HCT116 (cell line): ENCODE data around the gene KCNJ14. TPM values are rescaled to one million over a fixed set of nuclear protein-coding genes. Genes with fewer than 3 reads are reported as not detected.

Experiments
- ATAC-seq: fragments of 200-7000 bp; cut with Tn5 transposase; 2 replicates; pipeline ENCODE4 v1.9.1; 2020; ENCODE audit warnings: mild to moderate bottlenecking, moderate library complexity
- BruUV-seq: library from RNA; stranded (reverse); fragments of 400-500 nt; replicated peaks from 2 replicates; lab custom pipeline; 2021; lab: Mats Ljungman, UMichigan
- CTCF ChIA-PET: fragments of 300-600 bp; sonication (Branson Sonifier 250); formaldehyde crosslinking; loops from one replicate; lab custom pipeline; 2021; ENCODE audit warnings: antibody characterized with exemption; lab: Charles Lee
- POLR2A ChIA-PET: fragments of 300-600, 350-600 bp; sonication (Branson Sonifier 250); formaldehyde crosslinking; loops from one replicate; lab custom pipeline; 2021; ENCODE audit warnings: antibody characterized with exemption; lab: Charles Lee
- RAD21 ChIA-PET, 2 experiments: fragments of 300-600 bp; sonication (Branson Sonifier 250); formaldehyde crosslinking; loops; one replicate each; lab custom pipeline; 2023; ENCODE audit warnings: low total read pairs in 2 of 2; ENCODE audit not compliant: uncharacterized antibody in 2 of 2, unreplicated experiment in 2 of 2, low non-redundant PET in 1 of 2; lab: Charles Lee
- DNase-seq: peaks from one replicate; pipeline ENCODE4 v3.0.0-alpha.2; 2010; ENCODE audit warnings: low read depth, low spot score
- H2AFZ ChIP-seq: fragments of 200-600 bp; shearing (Covaris generic), sonication (generic); 2 replicates; pipeline ENCODE4 v1.6.1; 2017; ENCODE audit warnings: low read depth, mixed run types, mixed read lengths, antibody characterized with exemption, low read length; ENCODE audit not compliant: poor library complexity, severe bottlenecking
- H3K27ac ChIP-seq: 2 replicates; pipeline ENCODE4 v1.5.1; 2012; ENCODE audit warnings: low read depth, low read length
- H3K27me3 ChIP-seq: fragments of 200-600 bp; sonication (generic); 2 replicates; pipeline ENCODE4 v1.6.1; 2016; ENCODE audit warnings: mixed run types, low read length, mixed read lengths; ENCODE audit not compliant: insufficient read depth
- H3K36me3 ChIP-seq, 2 experiments: fragments of 200-500 bp in 1 of 2; fragments of 200-600 bp in 1 of 2; sonication (Bioruptor generic) in 1 of 2; sonication (generic) in 1 of 2; 2 replicates each; pipeline versions ENCODE4 v1.5.1 to v1.6.1; 2014 to 2016; ENCODE audit warnings: low read length in 2 of 2, inconsistent platforms in 1 of 2, mixed read lengths in 1 of 2, mixed run types in 1 of 2; ENCODE audit not compliant: insufficient read depth in 2 of 2, control insufficient read depth in 1 of 2
- H3K4me1 ChIP-seq, 2 experiments: fragments of 200-600 bp in 1 of 2; sonication (generic) in 1 of 2; 2 replicates each; pipeline versions ENCODE4 v1.5.1 to v1.6.1; 2012 to 2017; ENCODE audit warnings: low read length in 2 of 2, inconsistent platforms in 1 of 2, mild to moderate bottlenecking in 1 of 2, mixed read lengths in 1 of 2, mixed run types in 1 of 2, moderate library complexity in 1 of 2; ENCODE audit not compliant: insufficient read depth in 2 of 2, control insufficient read depth in 1 of 2
- H3K4me2 ChIP-seq: fragments of 200-600 bp; sonication (generic); 2 replicates; pipeline ENCODE4 v1.6.1; 2017; ENCODE audit warnings: mixed run types, low read length, mixed read lengths
- H3K4me3 ChIP-seq, 2 experiments: fragments of 200-600 bp in 1 of 2; sonication (generic) in 1 of 2; replicated peaks in 1 of 2; 2 replicates each; pipeline ENCODE4 v1.5.1; 2011 to 2016; ENCODE audit warnings: low read length in 2 of 2, control low read depth in 1 of 2, low read depth in 1 of 2, mild to moderate bottlenecking in 1 of 2, mixed read lengths in 1 of 2, mixed run types in 1 of 2
- H3K79me2 ChIP-seq: fragments of 200-600 bp; sonication (generic); 2 replicates; pipeline ENCODE4 v1.6.1; 2017; ENCODE audit warnings: mild to moderate bottlenecking, mixed run types, low read length, moderate library complexity, mixed read lengths; ENCODE audit not compliant: insufficient read depth
- H3K9ac ChIP-seq: fragments of 200-600 bp; sonication (generic); 2 replicates; pipeline ENCODE4 v1.6.1; 2016; ENCODE audit warnings: low read length, mixed read lengths
- H3K9me2 ChIP-seq: fragments of 200-600 bp; sonication (generic), shearing (Covaris generic); 2 replicates; pipeline ENCODE4 v1.6.1; 2017; ENCODE audit warnings: mixed run types, mild to moderate bottlenecking, moderate library complexity; ENCODE audit not compliant: insufficient read depth
- H3K9me3 ChIP-seq, 2 experiments: fragments of 200-500 bp in 1 of 2; fragments of 200-600 bp in 1 of 2; sonication (Bioruptor generic) in 1 of 2; sonication (generic) in 1 of 2; 2 replicates each; pipeline ENCODE4 v1.6.1; 2014 to 2017; ENCODE audit warnings: low read length in 2 of 2, mixed read lengths in 2 of 2, inconsistent platforms in 1 of 2, low read depth in 1 of 2, mild to moderate bottlenecking in 1 of 2, mixed run types in 1 of 2, moderate library complexity in 1 of 2; ENCODE audit not compliant: control insufficient read depth in 1 of 2, insufficient read depth in 1 of 2
- H4K20me1 ChIP-seq: fragments of 200-600 bp; sonication (generic), shearing (Covaris generic); 2 replicates; pipeline ENCODE4 v1.6.1; 2017; ENCODE audit warnings: mixed run types, mild to moderate bottlenecking, moderate library complexity; ENCODE audit not compliant: insufficient read depth
- CBX3 ChIP-seq: IDR thresholded peaks from 2 replicates; pipeline ENCODE4 v1.6.1; 2012; ENCODE audit warnings: low read depth
- CEBPB ChIP-seq: IDR thresholded peaks from 2 replicates; pipeline ENCODE4 v1.6.1; 2012; ENCODE audit warnings: low read depth
- EGR1 ChIP-seq: IDR thresholded peaks from 2 replicates; pipeline ENCODE4 v1.6.1; 2012; ENCODE audit warnings: low read depth
- ELF1 ChIP-seq: IDR thresholded peaks from 2 replicates; pipeline ENCODE4 v1.6.1; 2012; ENCODE audit warnings: low read depth, borderline replicate concordance
- EZH2phosphoT487 ChIP-seq: fragments of 200-600 bp; IDR thresholded peaks from 2 replicates; pipeline ENCODE4 v1.6.1; 2018; ENCODE audit warnings: antibody characterized with exemption, borderline replicate concordance
- FOSL1 ChIP-seq: IDR thresholded peaks from 2 replicates; pipeline ENCODE4 v1.6.1; 2012; ENCODE audit warnings: low read depth
- JUND ChIP-seq: IDR thresholded peaks from 2 replicates; pipeline ENCODE4 v1.6.1; 2012
- POLR2AphosphoS5 ChIP-seq: IDR thresholded peaks from 2 replicates; pipeline ENCODE4 v1.6.1; 2011; ENCODE audit warnings: mild to moderate bottlenecking, low read depth, low read length, moderate library complexity
- SIN3A ChIP-seq: IDR thresholded peaks from 2 replicates; pipeline ENCODE4 v1.6.1; 2012; ENCODE audit warnings: low read depth
- SRF ChIP-seq: IDR thresholded peaks from 2 replicates; pipeline ENCODE4 v1.6.1; 2012; ENCODE audit warnings: low read depth
- TCF7L2 ChIP-seq: IDR thresholded peaks from 2 replicates; pipeline ENCODE4 v1.7.0; 2011; ENCODE audit warnings: borderline replicate concordance, inconsistent platforms; ENCODE audit not compliant: insufficient read depth, insufficient read length; ENCODE audit errors: extremely low read depth
- YY1 ChIP-seq: IDR thresholded peaks from 2 replicates; pipeline ENCODE4 v1.6.1; 2011; ENCODE audit warnings: low read length, low read depth, moderate library complexity, mild to moderate bottlenecking; ENCODE audit not compliant: insufficient replicate concordance; ENCODE audit errors: extremely low read depth
- ZFX ChIP-seq: fragments of 450-650 bp; IDR thresholded peaks from 2 replicates; pipeline ENCODE4 v1.6.1; 2017
- ZNF274 ChIP-seq: fragments of 200-500 bp; sonication (Bioruptor generic); IDR thresholded peaks from 2 replicates; pipeline ENCODE4 v1.6.1; 2014; ENCODE audit warnings: mild to moderate bottlenecking, low read depth, low read length, inconsistent platforms
- intact Hi-C: fragments of 100-400 bp; cut with micrococcal nuclease; formaldehyde crosslinking; loops from 2 replicates; pipeline ENCODE4 v1.10.0; 2022
- total RNA-seq: library from RNA; stranded (reverse); gene quantifications from one replicate; pipeline ENCODE4 v1.2.1, GENCODE V29; 2021; ENCODE audit not compliant: unreplicated experiment
- TF ChIP-seq, protein P1 (sequence below), 3 experiments: fragments of 200-600 bp in 1 of 3; sonication (generic) in 1 of 3; IDR thresholded peaks in 2 of 3; conservative IDR thresholded peaks in 1 of 3; 2 replicates each; pipeline ENCODE4 v1.5.1; 2012 to 2017; ENCODE audit warnings: low read depth in 2 of 3, low read length in 2 of 3, antibody characterized with exemption in 1 of 3, borderline replicate concordance in 1 of 3, control low read depth in 1 of 3, mild to moderate bottlenecking in 1 of 3, mixed read lengths in 1 of 3, mixed run types in 1 of 3, moderate library complexity in 1 of 3; ENCODE audit not compliant: insufficient read depth in 1 of 3
- TF ChIP-seq, protein P2 (sequence below): IDR thresholded peaks from 2 replicates; pipeline ENCODE4 v1.6.1; 2012
- TF ChIP-seq, protein P3 (sequence below): IDR thresholded peaks from 2 replicates; pipeline ENCODE4 v1.6.1; 2012
- TF ChIP-seq, protein P4 (sequence below): IDR thresholded peaks from 2 replicates; pipeline ENCODE4 v1.6.1; 2012; ENCODE audit warnings: low read depth

The KCNJ14 gene
- total RNA-seq, 1 experiment from 2014 or later = 2.5 TPM

DNA sequence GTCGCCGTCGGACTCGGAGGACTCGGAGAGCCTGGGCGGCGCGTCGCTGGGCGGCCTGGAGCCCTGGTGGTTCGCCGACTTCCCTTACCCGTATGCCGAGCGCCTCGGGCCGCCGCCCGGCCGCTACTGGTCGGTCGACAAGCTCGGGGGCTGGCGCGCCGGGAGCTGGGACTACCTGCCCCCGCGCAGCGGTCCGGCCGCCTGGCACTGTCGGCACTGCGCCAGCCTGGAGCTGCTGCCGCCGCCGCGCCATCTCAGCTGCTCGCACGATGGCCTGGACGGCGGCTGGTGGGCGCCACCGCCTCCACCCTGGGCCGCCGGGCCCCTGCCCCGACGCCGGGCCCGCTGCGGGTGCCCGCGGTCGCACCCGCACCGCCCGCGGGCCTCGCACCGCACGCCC, 12.1 kb upstream of the KCNJ14 start:
- ChIA-PET POLR2A (no interaction called here), RAD21 (no interaction called here), CTCF (no interaction called here)
- H3K9ac ChIP-seq = no peak overlapping the region
- no peak overlapping the region for H2AFZ ChIP-seq
- no TSS peak for BruUV-seq
- peaks cover 8 to 20% of the 10 kb centered on the region in 2 experiments for H3K4me1 ChIP-seq
- TF ChIP-seq, protein P1, sequence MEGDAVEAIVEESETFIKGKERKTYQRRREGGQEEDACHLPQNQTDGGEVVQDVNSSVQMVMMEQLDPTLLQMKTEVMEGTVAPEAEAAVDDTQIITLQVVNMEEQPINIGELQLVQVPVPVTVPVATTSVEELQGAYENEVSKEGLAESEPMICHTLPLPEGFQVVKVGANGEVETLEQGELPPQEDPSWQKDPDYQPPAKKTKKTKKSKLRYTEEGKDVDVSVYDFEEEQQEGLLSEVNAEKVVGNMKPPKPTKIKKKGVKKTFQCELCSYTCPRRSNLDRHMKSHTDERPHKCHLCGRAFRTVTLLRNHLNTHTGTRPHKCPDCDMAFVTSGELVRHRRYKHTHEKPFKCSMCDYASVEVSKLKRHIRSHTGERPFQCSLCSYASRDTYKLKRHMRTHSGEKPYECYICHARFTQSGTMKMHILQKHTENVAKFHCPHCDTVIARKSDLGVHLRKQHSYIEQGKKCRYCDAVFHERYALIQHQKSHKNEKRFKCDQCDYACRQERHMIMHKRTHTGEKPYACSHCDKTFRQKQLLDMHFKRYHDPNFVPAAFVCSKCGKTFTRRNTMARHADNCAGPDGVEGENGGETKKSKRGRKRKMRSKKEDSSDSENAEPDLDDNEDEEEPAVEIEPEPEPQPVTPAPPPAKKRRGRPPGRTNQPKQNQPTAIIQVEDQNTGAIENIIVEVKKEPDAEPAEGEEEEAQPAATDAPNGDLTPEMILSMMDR (IDR thresholded peaks at IDR 0.05 in 2 of 3, conservative IDR thresholded peaks at IDR 0.05 in 1 of 3; ENCODE audit: borderline replicate concordance in 1 of 3, insufficient read depth in 1 of 3, low read depth in 2 of 3, low read length in 2 of 3) = no peak
- TF ChIP-seq, protein P2, sequence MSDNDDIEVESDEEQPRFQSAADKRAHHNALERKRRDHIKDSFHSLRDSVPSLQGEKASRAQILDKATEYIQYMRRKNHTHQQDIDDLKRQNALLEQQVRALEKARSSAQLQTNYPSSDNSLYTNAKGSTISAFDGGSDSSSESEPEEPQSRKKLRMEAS = no peak
- TF ChIP-seq EZH2phosphoT487 = no peak
- TF ChIP-seq SRF = no peak
- no peak for TF ChIP-seq ZNF274
- TF ChIP-seq CBX3 = no peak
- TF ChIP-seq JUND = no peak
- TF ChIP-seq EGR1 = no peak
- TF ChIP-seq SIN3A = no peak
- TF ChIP-seq TCF7L2 = no peak
- TF ChIP-seq, protein P3, sequence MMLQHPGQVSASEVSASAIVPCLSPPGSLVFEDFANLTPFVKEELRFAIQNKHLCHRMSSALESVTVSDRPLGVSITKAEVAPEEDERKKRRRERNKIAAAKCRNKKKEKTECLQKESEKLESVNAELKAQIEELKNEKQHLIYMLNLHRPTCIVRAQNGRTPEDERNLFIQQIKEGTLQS = no peak
- no peak for TF ChIP-seq FOSL1
- TF ChIP-seq CEBPB = no peak
- no peak for TF ChIP-seq ZFX
- TF ChIP-seq ELF1 = no peak
- TF ChIP-seq POLR2AphosphoS5 = no peak
- TF ChIP-seq YY1 = no peak
- TF ChIP-seq, protein P4, sequence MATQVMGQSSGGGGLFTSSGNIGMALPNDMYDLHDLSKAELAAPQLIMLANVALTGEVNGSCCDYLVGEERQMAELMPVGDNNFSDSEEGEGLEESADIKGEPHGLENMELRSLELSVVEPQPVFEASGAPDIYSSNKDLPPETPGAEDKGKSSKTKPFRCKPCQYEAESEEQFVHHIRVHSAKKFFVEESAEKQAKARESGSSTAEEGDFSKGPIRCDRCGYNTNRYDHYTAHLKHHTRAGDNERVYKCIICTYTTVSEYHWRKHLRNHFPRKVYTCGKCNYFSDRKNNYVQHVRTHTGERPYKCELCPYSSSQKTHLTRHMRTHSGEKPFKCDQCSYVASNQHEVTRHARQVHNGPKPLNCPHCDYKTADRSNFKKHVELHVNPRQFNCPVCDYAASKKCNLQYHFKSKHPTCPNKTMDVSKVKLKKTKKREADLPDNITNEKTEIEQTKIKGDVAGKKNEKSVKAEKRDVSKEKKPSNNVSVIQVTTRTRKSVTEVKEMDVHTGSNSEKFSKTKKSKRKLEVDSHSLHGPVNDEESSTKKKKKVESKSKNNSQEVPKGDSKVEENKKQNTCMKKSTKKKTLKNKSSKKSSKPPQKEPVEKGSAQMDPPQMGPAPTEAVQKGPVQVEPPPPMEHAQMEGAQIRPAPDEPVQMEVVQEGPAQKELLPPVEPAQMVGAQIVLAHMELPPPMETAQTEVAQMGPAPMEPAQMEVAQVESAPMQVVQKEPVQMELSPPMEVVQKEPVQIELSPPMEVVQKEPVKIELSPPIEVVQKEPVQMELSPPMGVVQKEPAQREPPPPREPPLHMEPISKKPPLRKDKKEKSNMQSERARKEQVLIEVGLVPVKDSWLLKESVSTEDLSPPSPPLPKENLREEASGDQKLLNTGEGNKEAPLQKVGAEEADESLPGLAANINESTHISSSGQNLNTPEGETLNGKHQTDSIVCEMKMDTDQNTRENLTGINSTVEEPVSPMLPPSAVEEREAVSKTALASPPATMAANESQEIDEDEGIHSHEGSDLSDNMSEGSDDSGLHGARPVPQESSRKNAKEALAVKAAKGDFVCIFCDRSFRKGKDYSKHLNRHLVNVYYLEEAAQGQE = no peak
- no peaks in the 10 kb centered on the region for H4K20me1 ChIP-seq
- intact Hi-C loops = no loop called here
- DNase-seq = no peak
- no peak overlapping the region for H3K4me3 ChIP-seq
- peaks cover 24% of the 10 kb centered on the region for H3K79me2 ChIP-seq
- peaks cover 9 to 13% of the 10 kb centered on the region in 2 experiments for H3K36me3 ChIP-seq
- H3K9me2 ChIP-seq = no peaks in the 10 kb centered on the region
- H3K27ac ChIP-seq = no peak overlapping the region
- H3K4me2 ChIP-seq = no peak overlapping the region
- no peaks in the 10 kb centered on the region for H3K27me3 ChIP-seq
- H3K9me3 ChIP-seq = no peaks in the 10 kb centered on the region
- no peak for ATAC-seq
